Measurements from ENCODE around the gene HCFC1R1.

DNA sequence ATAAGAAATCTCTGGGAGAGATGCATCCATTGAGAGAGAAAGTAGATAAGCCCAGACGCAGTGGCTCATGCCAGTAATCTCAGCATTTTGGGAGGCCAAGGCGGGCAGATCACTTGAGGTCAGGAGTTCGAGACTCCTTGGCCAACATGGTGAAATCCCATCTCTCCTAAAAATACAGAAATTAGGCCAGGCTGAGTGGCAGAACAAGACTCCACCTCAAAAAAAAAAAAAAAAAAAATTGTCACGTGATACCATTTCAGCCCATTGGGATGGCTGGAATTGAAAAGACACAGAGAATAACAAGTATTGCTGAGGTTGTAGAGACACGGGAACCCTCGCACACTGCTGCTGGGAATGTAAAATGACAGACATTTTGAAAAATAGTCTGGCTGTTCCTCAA is 38.8 kb upstream of the HCFC1R1 start:
- TF ChIP-seq SIN3A (IDR thresholded peaks at IDR 0.05; ENCODE audit: borderline replicate concordance, insufficient read depth, low read length) (no peak), POLR2AphosphoS5 (IDR thresholded peaks at IDR 0.05; ENCODE audit: low read depth, low read length) (no peak)
- TF ChIP-seq, protein P1, sequence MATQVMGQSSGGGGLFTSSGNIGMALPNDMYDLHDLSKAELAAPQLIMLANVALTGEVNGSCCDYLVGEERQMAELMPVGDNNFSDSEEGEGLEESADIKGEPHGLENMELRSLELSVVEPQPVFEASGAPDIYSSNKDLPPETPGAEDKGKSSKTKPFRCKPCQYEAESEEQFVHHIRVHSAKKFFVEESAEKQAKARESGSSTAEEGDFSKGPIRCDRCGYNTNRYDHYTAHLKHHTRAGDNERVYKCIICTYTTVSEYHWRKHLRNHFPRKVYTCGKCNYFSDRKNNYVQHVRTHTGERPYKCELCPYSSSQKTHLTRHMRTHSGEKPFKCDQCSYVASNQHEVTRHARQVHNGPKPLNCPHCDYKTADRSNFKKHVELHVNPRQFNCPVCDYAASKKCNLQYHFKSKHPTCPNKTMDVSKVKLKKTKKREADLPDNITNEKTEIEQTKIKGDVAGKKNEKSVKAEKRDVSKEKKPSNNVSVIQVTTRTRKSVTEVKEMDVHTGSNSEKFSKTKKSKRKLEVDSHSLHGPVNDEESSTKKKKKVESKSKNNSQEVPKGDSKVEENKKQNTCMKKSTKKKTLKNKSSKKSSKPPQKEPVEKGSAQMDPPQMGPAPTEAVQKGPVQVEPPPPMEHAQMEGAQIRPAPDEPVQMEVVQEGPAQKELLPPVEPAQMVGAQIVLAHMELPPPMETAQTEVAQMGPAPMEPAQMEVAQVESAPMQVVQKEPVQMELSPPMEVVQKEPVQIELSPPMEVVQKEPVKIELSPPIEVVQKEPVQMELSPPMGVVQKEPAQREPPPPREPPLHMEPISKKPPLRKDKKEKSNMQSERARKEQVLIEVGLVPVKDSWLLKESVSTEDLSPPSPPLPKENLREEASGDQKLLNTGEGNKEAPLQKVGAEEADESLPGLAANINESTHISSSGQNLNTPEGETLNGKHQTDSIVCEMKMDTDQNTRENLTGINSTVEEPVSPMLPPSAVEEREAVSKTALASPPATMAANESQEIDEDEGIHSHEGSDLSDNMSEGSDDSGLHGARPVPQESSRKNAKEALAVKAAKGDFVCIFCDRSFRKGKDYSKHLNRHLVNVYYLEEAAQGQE (IDR thresholded peaks at IDR 0.05; ENCODE audit: insufficient read depth in 1 of 2, low read depth in 2 of 2, low read length in 2 of 2): no peak
